Left forelimb (tissue), 1 donor: ENCODE data around the gene FBXL17.

Experiments
- DNase-seq: peaks from one replicate; pipeline ENCODE4 v3.0.0-alpha.2; 2018; ENCODE audit warnings: low spot score

The FBXL17 gene

DNA sequence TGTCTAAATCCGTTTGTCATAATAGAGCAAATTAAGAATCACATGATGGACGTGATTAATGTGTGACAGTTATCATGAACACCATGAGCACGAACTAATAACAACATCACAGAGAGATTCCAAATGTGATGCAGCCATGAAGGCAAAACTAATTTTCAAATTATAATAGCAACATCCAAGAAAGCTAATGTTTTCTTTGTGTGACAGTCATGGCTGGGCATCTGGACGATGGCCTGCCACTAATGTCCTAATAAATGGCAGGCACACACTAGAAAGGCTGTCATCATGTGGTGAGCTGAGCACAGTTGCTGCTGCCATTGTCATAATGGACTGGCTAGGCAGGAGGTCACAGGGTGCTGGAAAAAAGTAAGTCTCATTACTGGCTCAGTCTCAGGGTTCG is 431.1 kb downstream of the FBXL17 start:
- no peak for DNase-seq

DNA sequence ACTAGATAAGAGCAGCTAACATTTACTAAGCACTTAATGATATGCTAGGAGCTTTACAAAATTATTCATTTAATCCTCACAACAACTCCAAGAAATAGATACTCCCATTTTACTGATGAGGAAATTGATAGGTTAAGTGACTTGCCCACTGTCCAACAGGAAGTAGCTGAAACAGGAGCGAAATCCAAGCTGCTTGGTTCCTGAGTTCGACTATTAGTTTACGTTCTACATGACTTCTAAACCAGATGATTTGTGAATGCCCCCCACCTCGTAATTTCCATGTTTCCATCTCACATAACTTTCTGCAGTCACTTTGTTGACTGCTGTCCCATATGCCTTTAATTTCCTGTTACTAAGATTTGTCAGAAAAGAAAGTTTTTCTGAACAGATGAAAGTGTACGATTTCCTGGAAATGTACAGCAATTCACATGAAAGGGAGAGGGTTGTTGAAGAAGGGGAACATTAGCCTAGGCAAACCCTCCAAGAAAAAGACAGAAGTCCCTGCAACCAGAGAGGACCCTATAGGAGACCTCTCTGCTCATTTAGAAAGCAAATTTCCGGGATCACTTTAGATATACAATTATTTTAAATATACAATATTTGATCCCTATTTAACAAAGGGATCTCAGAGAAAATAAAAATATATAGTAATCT is 432.1 kb downstream of the FBXL17 start:
- DNase-seq = no peak

DNA sequence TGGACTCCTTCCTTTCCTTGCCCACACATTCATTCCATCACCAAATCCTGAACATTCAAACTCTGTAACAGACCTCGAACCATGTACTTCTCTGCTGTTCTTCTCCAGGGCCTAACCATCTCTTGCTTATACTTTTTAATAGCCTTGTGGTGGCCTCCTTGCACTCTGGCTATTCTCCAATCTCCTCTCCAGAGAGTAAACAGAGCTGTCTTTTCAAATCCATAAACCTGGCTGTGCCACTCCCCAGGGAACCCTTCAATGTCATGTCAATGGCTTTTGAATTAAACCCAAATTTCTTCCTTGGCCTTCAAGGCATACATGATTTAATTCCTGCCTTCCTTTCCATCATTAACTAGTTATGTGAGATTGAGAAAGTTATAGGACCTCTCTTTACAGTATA is 433.5 kb downstream of the FBXL17 start:
- DNase-seq = no peak

DNA sequence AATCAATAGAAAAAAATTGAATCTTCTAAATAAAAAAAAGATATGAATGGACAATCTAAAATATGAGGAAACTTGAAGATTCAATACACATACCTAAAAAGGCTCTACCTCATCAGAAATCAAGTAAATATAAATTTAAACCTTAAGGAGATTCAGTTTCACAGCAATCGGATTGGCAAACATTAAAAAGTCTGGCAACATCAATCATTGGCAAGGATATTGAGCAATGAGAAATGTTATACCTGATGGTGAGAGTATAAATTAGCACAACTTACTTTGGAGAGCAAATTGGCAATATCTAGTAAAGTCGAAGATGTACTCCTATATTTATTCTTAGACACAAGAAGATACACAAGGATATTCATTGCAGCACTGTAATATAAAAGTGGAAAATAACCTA is 436.8 kb downstream of the FBXL17 start:
- DNase-seq = no peak

DNA sequence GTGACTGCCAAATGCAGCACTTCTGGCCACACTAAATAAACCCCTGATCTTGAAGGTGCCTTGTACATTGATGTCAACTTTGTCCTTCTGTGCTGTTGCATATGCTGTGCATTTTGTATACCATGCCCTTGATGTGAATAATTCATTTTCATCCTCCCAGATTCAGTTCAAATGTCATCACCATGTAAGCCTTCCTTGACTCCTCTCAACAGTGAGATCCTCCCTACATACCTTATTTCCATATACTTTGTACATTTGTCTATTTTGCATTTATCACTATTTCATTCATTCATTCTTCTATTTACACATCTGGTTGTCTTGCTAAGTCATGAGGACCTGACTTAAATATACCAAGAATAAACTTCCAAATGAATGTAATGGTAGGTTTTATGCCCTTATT is 438.0 kb downstream of the FBXL17 start:
- DNase-seq = no peak

DNA sequence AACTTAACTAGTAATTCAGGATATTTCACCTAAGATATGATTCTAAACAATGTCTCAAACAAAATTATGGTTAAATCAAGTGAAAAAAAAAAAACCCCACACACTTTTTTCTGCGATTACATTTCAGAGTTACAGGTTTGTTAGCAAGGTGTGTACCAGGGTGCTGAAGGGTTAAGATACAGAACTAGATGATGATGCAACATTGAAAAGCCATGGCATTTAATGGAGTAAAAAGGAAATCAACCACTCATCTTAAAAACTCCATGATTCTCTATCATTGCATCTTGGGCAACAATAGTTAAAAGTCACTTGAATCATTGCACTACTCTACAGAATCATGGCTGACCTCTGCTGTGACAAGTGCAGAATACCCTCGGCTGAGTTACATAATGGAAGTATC is 440.9 kb downstream of the FBXL17 start:
- DNase-seq = no peak

DNA sequence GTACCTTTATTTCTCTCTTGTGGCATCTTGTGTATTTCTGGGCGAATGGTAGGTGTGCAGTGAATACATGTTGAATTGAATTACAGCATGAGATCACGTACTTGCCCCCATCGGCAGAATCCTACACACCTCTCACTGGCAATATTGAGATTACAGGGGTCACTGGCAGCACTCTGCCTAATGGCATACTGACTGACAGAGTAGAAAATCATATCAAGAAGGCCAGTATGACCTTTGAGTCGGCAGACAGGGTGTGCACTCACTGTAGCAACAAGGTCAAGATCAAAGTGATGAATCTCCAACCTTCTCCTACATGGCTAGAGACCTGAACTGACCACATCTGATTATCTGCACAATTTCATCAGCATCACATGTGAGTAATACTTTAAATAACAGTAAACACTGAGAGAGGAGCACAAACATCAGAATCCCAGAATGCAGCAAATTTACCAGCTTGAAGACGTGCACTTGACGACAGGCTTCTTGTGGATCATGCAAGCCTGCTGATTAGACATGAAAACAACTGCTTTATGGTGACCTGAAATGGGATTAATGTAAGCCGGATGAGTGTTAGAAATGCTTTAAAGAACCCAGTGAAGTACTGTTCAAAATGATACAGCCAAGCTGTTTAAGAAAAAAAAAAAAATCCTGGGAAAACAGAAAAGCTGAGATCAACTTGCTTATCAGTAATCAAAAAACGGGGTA is 444.1 kb downstream of the FBXL17 start:
- DNase-seq = no peak

DNA sequence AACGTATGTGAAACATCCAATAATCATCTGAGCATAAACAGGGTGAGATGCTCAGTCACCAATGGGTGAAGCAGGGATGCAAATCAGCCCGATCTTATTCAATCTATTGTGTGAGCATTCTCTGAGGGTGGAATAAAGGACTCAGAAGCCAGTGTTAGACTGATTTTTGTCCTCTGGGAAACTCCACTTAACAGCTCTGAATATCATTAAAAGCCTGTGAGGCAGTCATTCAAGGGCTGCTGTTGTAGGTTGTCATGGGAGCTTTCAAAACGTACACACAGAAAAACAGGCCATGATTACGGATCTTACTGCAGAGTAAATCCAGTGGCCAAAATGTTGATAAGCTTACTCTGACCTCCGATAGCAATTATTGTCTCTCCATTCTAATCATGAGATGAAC is 444.7 kb downstream of the FBXL17 start:
- no peak for DNase-seq

DNA sequence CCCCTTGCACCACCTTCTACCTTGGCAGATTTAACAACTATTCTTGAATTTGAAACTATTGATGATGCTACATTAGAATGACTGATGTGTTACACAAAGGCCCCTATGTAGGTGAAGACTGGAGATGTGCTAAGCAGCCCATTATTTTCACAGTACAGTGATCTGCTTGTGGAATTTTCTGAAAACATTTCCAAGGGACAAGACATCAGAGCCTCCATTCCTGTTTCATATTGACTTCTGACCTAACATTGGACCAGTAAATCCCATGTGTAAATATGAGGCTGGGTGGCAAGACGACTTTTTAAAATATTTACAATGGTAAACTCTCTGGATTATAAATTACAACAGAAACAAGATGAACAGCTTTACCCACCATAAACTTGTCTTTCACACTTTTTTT is 445.4 kb downstream of the FBXL17 start:
- no peak for DNase-seq

DNA sequence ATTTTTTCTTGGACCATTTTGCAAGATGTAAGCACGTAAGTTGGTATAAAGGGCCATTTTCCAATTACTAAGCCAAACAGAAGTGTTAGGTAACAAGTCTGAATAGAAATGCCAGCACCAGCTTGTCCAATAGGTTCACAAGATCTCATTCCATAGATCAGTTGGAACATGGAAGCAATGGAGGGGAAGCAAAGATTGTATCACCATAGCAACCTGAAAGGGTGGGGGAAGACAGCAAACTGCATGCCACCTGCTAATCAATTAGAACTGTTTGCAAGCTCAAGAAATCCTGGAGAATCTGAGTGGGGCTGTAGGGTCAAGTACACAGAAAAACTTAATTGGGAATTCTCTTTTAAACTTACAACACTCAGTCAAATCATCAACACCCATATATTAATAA is 446.3 kb downstream of the FBXL17 start:
- no peak for DNase-seq

DNA sequence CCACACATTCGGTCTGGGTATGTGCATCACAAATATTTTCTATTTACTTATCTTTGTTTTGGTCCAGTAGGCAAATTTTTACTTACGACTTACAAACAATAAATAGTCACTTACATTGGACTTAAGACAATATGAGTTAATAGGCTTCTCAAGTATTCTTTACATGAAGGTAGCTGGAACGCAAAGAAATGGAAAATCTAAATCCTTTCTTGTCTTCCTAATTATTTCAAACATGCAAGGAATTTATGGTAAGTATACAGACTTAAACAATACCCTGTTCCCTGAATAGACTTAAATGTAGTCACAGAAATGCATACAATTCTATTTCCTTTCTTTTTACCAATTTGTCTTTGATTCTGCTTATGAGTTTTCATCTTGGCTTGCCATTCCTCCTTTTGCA is 448.6 kb downstream of the FBXL17 start:
- no peak for DNase-seq

DNA sequence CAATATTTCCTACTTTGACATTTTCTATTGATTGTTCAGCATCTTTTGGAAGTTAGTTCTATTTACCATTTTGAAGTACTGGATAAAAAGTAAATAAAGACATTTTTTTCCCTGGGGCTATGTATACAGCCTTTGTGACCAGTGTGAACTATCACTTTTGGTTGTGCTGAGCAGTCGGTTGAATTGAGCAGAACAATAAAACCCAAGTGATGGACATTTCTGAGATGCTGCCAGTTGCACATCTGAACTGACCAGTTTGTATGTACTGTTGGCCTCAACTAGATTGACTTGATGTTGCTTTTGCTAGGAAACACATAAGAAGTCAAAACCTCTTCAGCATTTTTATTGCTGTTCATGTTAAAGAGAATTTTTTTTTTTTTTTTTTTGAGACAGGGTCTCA is 451.0 kb downstream of the FBXL17 start:
- DNase-seq = no peak

DNA sequence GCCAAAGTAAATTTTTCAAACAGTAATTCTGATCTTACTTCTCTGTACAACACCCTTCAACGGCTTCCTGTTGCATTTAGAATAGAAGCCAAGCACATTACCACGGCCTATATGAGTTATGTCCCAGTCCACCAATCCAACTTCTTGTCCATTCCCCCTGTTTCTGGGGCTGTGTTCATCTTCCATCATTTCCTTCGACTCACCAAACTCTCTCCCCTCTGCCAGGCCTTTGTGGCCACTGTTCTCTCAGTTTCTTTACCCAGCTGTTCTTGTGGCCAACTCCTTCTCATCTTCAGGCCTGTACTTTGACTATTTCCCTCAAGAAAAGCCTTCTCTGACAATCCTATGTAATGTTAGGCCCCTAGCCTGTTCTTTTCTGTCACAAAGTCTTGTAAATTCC is 451.8 kb downstream of the FBXL17 start:
- DNase-seq = no peak

DNA sequence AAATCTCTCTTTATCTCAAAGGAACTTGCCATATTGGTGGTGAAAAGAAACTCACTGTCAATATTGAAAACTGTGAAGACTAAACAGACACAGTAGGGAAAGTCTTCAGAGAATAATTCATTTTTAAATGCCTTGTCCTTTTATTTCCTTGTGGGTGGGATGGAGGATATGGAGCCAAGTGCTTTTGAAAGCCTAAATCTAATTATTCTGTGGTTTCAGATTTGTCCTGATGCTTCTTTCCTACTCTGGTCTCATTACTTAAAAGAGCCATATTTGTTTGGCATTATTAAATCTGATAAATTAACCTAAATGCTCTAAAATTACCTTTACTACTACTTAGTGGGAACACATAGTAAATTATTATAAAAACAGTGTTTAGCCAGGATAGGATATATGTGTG is 452.8 kb downstream of the FBXL17 start:
- DNase-seq = no peak

DNA sequence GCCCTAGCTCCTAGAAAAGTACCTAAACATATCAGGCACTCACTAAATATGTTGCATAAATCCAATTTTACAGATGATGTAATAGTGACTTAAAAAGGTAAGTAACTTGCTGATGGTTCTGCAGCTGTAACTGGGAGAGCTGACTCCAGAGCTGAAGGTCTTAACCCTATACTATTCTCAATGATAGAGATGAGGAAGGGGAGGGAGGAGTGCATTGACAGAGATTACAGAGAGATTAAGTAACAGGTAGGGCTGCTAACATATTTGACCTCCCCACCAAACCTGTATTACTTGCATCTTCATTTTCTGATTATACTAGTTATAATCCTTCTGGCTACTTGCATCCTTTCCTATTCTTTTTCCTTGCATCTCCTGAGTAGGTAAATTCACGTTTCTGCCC is 455.8 kb downstream of the FBXL17 start:
- no peak for DNase-seq

DNA sequence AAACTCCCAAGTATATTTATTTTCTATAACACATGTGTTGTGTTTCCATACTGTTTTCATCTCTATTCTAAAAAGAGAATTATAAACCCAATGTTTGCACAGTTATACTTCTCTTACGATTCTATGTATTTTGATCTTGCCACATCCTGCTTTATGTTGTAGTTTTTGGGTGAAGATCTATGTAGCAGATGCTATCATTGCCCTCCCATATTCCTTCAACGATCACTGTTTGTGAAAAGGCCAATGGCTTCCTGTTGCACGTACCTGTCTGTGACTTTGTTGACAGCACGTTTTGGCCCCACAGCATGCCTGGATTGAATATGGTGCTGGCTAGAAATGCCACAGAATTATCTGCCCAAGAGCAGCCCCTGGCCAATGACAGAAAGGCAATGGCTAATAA is 456.7 kb downstream of the FBXL17 start:
- DNase-seq = no peak

DNA sequence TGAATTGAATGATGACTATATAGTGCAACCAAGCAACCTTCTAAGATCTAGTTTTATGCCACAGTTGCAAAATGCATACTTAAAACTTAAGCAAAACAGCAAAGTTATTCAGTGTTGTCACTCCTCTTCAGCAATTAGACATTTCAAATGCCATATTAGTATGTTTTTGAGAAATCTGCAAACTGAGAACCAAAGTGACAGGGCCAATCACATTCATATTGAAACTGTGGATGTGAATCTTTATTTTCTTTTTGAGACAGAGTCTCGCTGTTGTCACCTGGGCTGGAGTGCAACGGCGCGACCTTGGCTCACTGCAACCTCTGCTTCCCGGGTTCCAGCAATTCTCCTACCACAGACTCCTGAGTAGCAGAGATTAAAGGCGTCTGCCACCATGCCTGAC is 461.9 kb downstream of the FBXL17 start:
- no peak for DNase-seq

DNA sequence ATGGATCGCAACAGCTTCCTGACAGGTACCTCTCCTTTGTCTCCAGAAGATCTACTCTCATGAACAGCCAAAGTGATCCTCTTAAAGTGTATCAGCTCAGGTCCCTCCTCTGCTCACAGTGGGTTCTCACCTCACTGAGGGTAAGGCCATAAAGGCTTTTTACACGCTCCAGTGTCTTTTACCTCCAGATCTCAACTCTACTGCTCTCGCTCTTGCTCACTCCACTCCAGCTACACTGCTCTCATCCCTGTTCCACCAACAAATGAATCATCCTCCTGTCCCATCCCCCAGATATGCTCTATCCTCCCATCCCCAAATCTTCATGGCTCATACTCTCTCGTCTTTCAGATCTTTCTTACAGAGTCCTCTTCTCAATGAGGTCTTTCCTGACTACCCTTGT is 462.5 kb downstream of the FBXL17 start:
- no peak for DNase-seq

DNA sequence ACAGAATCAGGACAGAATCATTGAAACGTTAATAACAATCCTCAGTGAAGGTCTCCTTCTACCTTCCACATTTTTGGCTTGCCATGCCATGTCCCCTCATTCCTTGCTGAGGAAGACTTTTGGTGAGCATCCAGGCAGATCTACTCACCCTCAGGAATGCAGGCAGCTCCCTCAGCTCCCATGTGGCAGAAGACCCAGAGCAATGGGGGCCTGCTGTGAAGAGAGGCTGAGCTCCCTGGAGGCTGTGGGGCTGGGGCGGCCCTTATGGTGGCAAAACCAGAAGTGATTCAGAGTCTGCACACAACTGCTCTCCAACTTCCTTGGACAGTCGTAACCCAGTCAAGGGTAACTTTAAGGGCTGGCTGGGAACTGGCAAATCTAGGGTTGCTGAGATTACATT is 463.9 kb downstream of the FBXL17 start:
- no peak for DNase-seq

DNA sequence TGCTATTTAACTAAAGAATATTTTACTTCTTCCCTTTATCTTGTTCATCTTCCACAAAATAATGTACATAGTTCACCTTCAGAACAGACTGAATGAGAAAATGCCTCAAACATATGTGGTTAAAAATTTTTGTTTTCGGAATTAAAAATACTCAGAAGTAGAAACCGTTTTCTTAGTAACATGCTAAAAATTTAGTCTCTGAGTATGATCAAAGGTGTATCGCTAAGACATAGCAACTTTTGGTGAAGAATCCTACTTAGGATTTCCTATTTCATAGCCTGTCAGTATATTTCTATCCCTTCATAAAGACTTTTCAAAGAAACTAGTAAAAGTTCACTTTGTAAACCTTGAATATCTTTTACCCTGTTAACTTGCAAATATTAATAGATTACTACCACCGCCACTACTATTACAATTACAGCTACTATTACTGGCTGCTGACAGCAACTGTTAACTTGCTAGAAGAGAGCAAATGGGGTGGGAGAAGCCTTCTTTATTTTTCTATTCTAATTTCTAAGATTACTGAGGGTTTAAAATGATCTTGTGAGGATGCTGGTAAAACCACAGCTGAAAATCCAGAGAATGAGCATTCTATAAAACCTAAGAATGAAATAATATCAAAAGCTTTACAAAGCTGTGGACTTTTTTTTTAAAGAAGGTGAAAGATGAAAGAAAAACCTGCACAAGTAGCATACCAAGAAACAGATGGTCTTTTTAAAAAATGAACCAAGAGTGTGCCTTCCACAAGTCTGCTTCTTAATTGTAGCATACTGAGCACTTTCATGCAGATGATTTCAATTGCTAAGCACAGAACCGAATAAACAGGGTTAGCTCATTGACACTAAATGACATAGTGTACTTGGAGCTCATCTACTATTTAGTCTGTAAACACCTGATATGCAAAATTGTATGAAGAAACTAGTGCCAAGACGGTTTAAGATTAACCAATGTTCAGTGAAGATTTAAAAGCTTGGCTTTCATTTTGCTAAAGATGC is 464.9 kb downstream of the FBXL17 start:
- no peak for DNase-seq

DNA sequence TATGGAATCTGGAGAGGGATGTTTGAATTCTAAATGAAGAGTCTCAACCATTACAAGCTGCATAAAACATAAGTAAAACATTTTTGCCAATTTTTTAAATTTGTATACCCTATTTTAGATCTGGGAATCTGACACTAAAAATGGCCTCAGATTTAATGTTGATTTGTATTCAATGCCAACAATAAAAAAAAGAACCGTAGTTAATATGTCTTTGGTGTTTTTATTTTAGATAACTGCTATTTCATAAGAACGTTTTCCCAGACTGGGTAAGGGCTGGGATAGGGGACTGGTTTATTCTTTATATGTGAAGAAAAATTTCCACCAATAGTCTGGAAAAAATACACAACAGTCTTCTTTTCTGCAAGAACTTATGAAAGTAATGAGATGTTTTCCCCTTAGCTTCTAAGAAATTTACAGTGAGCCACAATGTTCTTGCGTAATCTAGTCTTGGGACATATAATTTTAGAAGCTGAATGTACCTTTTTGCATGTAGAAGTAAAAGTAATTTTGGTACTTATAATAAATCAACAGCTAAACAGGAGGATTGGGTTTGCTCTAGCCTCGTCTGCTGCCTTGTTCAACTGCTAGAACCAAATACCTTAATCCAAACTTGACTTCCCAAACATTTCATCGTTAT is 466.6 kb downstream of the FBXL17 start:
- no peak for DNase-seq

DNA sequence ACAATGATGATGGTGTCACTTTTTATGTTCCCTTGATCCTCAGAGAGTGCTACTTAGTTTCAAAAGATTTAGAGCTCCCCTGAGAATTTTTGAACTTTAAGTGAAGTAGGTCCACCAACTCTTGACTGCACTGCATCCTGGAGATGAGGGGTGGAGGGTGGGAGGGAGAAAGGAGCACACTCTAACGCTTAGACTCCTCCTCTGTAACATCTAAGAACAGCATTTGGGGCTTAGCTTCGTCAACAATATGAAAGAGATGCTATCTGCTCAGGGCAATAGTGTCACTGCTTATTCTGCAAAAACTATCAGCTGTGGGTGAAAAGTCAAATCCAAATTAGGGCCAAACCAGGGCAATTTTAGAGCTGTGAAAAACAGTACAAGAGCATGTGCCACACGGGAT is 468.4 kb downstream of the FBXL17 start:
- no peak for DNase-seq
